ENCODE data around the gene RALGPS2. TPM values are rescaled to one million over a fixed set of nuclear protein-coding genes. Genes with fewer than 3 reads are reported as not detected.

The RALGPS2 gene
- total RNA-seq, 1 experiment from 2014 or later = 13.3 TPM

DNA sequence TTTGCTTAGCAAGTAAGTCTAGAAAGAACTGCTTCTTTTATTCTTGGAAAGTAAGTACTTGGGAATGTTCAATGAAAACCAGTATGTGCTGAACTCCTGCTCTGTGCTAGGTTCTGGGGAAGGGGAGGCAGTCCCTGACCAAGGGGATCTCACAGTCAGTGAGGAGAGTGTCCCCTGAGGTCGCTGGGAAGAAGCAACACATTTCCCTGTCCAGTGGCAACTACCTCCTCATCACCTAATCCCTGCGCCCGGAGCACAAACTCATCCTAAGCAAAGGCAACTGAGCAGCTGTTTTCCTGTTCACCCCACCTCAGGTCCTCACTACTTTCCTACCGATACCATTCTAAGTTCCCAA lies 207.5 kb downstream of the RALGPS2 start:
- H3K27me3 Mint-ChIP-seq (ENCODE audit: insufficient read depth, unreplicated experiment) = no peaks in the 10 kb centered on the region
- DNase-seq (ENCODE audit: unreplicated experiment) = no peak
- TF ChIP-seq, protein P1, sequence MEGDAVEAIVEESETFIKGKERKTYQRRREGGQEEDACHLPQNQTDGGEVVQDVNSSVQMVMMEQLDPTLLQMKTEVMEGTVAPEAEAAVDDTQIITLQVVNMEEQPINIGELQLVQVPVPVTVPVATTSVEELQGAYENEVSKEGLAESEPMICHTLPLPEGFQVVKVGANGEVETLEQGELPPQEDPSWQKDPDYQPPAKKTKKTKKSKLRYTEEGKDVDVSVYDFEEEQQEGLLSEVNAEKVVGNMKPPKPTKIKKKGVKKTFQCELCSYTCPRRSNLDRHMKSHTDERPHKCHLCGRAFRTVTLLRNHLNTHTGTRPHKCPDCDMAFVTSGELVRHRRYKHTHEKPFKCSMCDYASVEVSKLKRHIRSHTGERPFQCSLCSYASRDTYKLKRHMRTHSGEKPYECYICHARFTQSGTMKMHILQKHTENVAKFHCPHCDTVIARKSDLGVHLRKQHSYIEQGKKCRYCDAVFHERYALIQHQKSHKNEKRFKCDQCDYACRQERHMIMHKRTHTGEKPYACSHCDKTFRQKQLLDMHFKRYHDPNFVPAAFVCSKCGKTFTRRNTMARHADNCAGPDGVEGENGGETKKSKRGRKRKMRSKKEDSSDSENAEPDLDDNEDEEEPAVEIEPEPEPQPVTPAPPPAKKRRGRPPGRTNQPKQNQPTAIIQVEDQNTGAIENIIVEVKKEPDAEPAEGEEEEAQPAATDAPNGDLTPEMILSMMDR (IDR thresholded peaks at IDR 0.05; ENCODE audit: unreplicated experiment) = no peak
- H3K27ac Mint-ChIP-seq (ENCODE audit: low read depth, unreplicated experiment) = peak overlapping the region; percentile 55
- no TSS peak for BruUV-seq (replicated peaks)
- ChIA-PET POLR2A (interaction anchor here (0.6 to 2.3 kb wide), 8 partner anchors 10 to 239 kb away, joined by 3 to 12 read pairs (median 3); partner anchors contain the start of gene RALGPS2), CTCF (interaction anchor here (0.7 to 2.7 kb wide), 3 partner anchors 21 to 70 kb away, joined by 3 to 16 read pairs (median 5); no protein-coding TSS in a partner anchor)
- peaks cover 4% of the 10 kb centered on the region for H3K4me1 Mint-ChIP-seq (ENCODE audit: insufficient read depth, unreplicated experiment)
- H3K36me3 Mint-ChIP-seq (ENCODE audit: insufficient read depth, unreplicated experiment) = peaks cover 5% of the 10 kb centered on the region
- no peaks in the 10 kb centered on the region for H3K9me3 Mint-ChIP-seq (ENCODE audit: unreplicated experiment)
- intact Hi-C loops (cut with micrococcal nuclease) = no loop called here
- H3K4me3 Mint-ChIP-seq (ENCODE audit: unreplicated experiment) = no peak overlapping the region

DNA sequence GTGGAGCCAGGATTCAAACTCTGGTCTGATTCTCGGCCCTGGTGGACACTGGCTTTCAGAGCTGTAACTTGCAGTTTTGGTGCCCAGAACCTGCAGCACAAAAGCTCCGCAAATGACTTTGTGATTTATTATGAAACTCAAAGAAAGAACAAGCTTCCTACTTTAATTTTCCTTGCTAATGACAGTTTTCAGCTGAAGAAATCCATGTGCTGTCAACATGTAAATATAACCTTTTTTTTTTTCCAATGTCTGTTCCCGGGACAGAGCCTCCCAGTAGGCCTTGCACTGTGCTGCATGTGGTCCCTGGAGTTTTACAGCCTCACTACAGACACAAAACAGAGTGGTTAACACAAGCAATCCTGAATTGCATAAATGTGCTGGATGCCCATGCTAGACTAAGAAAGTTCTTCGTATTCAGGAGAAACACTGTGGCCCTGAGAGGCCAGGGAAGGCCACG lies 208.1 kb downstream of the RALGPS2 start:
- Mint-ChIP-seq H3K4me1 (ENCODE audit: insufficient read depth, unreplicated experiment) (peaks cover 4% of the 10 kb centered on the region), H3K9me3 (ENCODE audit: unreplicated experiment) (no peaks in the 10 kb centered on the region), H3K27ac (ENCODE audit: low read depth, unreplicated experiment) (no peak overlapping the region), H3K36me3 (ENCODE audit: insufficient read depth, unreplicated experiment) (peaks cover 5% of the 10 kb centered on the region), H3K4me3 (ENCODE audit: unreplicated experiment) (no peak overlapping the region), H3K27me3 (ENCODE audit: insufficient read depth, unreplicated experiment) (no peaks in the 10 kb centered on the region)
- intact Hi-C loops (cut with micrococcal nuclease) = no loop called here
- DNase-seq (ENCODE audit: unreplicated experiment) = no peak
- TF ChIP-seq, protein P1 (IDR thresholded peaks at IDR 0.05; ENCODE audit: unreplicated experiment) = no peak
- CTCF ChIA-PET = interaction anchor here (0.5 to 2.7 kb wide), 5 partner anchors 21 to 634 kb away, joined by 3 to 16 read pairs (median 5); no protein-coding TSS in a partner anchor
- no TSS peak for BruUV-seq (replicated peaks)
- POLR2A ChIA-PET = interaction anchor here (0.8 to 2.3 kb wide), 3 partner anchors 9 to 22 kb away, joined by 3 to 12 read pairs (median 3); no protein-coding TSS in a partner anchor

DNA sequence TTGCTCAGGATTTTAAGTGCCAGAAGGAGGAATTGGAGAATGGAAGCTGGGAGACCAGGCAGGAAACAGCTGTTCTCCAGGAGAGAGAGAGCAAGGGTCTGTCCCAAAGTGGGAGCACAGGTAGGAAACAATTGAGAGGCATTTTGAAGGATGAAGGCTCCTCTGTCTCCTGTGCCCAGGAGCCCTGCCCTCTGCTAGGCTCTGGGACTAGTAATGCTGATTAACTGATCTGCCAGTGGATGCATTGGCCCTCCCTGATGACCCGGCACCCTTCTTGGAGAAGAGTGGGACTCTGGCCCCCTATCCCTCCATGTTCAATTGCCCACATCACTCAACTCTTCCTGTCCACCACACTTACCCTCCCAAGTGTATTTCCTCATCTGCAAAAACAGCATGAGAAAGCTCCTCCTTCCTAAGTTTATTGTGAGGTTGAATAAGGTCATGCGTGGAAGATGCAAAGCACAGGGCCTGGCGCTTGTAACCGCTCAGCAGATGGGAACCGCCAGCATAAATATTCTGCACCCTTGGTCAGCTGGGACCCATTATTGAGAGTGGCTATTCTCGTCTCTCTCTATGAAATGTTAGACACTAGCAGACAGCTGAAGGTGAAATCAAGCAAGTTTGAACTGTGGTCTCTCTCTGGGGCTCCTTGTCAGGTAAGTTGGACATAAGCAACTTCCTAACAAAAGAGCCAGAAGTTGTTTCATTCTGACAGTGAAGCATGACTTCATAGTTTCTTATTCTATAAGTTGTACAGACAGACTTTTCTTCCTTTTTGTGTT lies 208.9 kb downstream of the RALGPS2 start:
- Mint-ChIP-seq H3K27me3 (ENCODE audit: insufficient read depth, unreplicated experiment) (no peaks in the 10 kb centered on the region), H3K9me3 (ENCODE audit: unreplicated experiment) (no peaks in the 10 kb centered on the region), H3K36me3 (ENCODE audit: insufficient read depth, unreplicated experiment) (peaks cover 5% of the 10 kb centered on the region), H3K4me1 (ENCODE audit: insufficient read depth, unreplicated experiment) (peaks cover 4% of the 10 kb centered on the region), H3K27ac (ENCODE audit: low read depth, unreplicated experiment) (no peak overlapping the region), H3K4me3 (ENCODE audit: unreplicated experiment) (no peak overlapping the region)
- intact Hi-C loops (cut with micrococcal nuclease) = no loop called here
- BruUV-seq (replicated peaks) = no TSS peak
- ChIA-PET CTCF (interaction anchor here (0.5 to 2.7 kb wide), 5 partner anchors 13 to 635 kb away, joined by 3 to 16 read pairs (median 4); no protein-coding TSS in a partner anchor), POLR2A (interaction anchor here (1.7 to 2.3 kb wide), 2 partner anchors 8 to 17 kb away, joined by 3 to 12 read pairs; no protein-coding TSS in a partner anchor)
- no peak for DNase-seq (ENCODE audit: unreplicated experiment)
- TF ChIP-seq, protein P1 (IDR thresholded peaks at IDR 0.05; ENCODE audit: unreplicated experiment) = no peak

DNA sequence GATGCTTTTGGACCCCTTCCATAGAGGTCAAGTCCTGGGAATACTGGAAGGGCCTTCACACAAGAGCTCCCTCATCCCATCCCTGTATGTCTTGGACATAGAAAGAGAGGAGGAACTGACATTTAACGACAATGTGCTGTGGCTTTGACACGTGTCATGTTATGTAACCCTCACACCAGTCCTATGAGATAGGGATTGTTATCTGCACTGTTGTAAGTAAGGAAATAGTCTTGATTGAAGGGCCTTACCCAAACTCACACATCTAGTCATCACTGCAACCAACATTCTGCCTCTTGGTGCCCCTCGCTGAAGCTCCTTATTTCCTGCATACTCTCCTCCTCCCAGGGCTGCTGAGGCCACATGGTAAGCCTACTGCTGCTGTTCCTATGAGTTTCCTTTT lies 209.5 kb downstream of the RALGPS2 start:
- no peak for DNase-seq (ENCODE audit: unreplicated experiment)
- TF ChIP-seq, protein P1 (IDR thresholded peaks at IDR 0.05; ENCODE audit: unreplicated experiment) = no peak
- Mint-ChIP-seq H3K27ac (ENCODE audit: low read depth, unreplicated experiment) (no peak overlapping the region), H3K36me3 (ENCODE audit: insufficient read depth, unreplicated experiment) (peaks cover 5% of the 10 kb centered on the region), H3K27me3 (ENCODE audit: insufficient read depth, unreplicated experiment) (no peaks in the 10 kb centered on the region), H3K4me1 (ENCODE audit: insufficient read depth, unreplicated experiment) (peaks cover 4% of the 10 kb centered on the region), H3K4me3 (ENCODE audit: unreplicated experiment) (no peak overlapping the region), H3K9me3 (ENCODE audit: unreplicated experiment) (no peaks in the 10 kb centered on the region)
- no TSS peak for BruUV-seq (replicated peaks)
- intact Hi-C loops (cut with micrococcal nuclease) = no loop called here
- CTCF ChIA-PET = interaction anchor here (0.6 to 2.7 kb wide), 2 partner anchors 12 to 68 kb away, joined by 4 to 16 read pairs; no protein-coding TSS in a partner anchor
- POLR2A ChIA-PET = interaction anchor here (2.3 kb wide), 1 partner anchor 16 kb away, joined by 12 read pairs; no protein-coding TSS in a partner anchor

Data from MCF 10A (cell line).